ENCODE data around the gene CMTM1.

CMTM1 gene

DNA sequence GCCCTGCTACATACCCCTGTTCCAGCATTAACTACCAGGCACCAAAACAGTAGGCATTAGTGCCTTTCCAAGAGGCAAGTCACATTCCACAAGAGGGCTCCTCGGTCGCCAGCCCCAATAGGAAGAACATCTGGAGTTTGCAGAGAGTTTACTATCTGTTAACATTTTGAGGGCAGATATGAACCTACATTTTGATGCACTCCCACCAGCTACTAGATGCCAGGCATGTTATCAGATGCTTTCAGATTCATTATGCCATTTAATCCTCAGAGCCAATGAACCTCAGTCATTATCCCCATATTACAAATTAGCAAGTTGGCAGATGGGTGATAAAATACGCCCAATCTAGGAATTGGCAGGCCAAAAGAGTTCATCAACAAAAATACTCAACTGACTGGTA is 8.8 kb downstream of the CMTM1 start:
- no peak overlapping the region for H3K9ac ChIP-seq
- H3K36me3 ChIP-seq (ENCODE audit: insufficient read depth) = no peaks in the 10 kb centered on the region
- H3K4me2 ChIP-seq = no peak overlapping the region
- H2AFZ ChIP-seq (ENCODE audit: low read depth) = no peak overlapping the region
- no peak overlapping the region for H3K4me3 ChIP-seq (IDR thresholded peaks at IDR 0.05; ENCODE audit: insufficient read depth, low read depth, low read length)
- H3K4me1 ChIP-seq (ENCODE audit: low read depth, poor library complexity, severe bottlenecking) = no peaks in the 10 kb centered on the region
- no peaks in the 10 kb centered on the region for H3K27me3 ChIP-seq (ENCODE audit: insufficient read depth, low read depth)
- no peaks in the 10 kb centered on the region for H3K79me2 ChIP-seq (ENCODE audit: insufficient read depth, low read depth)
- no peak overlapping the region for H3K27ac ChIP-seq
- no peaks in the 10 kb centered on the region for H4K20me1 ChIP-seq (ENCODE audit: insufficient read depth)
- TF ChIP-seq, protein P1, sequence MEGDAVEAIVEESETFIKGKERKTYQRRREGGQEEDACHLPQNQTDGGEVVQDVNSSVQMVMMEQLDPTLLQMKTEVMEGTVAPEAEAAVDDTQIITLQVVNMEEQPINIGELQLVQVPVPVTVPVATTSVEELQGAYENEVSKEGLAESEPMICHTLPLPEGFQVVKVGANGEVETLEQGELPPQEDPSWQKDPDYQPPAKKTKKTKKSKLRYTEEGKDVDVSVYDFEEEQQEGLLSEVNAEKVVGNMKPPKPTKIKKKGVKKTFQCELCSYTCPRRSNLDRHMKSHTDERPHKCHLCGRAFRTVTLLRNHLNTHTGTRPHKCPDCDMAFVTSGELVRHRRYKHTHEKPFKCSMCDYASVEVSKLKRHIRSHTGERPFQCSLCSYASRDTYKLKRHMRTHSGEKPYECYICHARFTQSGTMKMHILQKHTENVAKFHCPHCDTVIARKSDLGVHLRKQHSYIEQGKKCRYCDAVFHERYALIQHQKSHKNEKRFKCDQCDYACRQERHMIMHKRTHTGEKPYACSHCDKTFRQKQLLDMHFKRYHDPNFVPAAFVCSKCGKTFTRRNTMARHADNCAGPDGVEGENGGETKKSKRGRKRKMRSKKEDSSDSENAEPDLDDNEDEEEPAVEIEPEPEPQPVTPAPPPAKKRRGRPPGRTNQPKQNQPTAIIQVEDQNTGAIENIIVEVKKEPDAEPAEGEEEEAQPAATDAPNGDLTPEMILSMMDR (conservative IDR thresholded peaks at IDR 0.05; ENCODE audit: low read depth, low read length) = no peak

- Histone ChIP-seq H3K36me3 (ENCODE audit: insufficient read depth) (no peaks in the 10 kb centered on the region), H4K20me1 (ENCODE audit: insufficient read depth) (no peaks in the 10 kb centered on the region), H3K27ac (no peak overlapping the region), H3K79me2 (ENCODE audit: insufficient read depth, low read depth) (no peaks in the 10 kb centered on the region), H3K9ac (no peak overlapping the region), H2AFZ (ENCODE audit: low read depth) (no peak overlapping the region), H3K27me3 (ENCODE audit: insufficient read depth, low read depth) (no peaks in the 10 kb centered on the region), H3K4me2 (no peak overlapping the region), H3K4me3 (IDR thresholded peaks at IDR 0.05; ENCODE audit: insufficient read depth, low read depth, low read length) (no peak overlapping the region), H3K4me1 (ENCODE audit: low read depth, poor library complexity, severe bottlenecking) (no peaks in the 10 kb centered on the region)
- TF ChIP-seq, protein P1 (conservative IDR thresholded peaks at IDR 0.05; ENCODE audit: low read depth, low read length) = no peak
Measured at GRCh38 chr16:66576296-66576695, 10.1 kb downstream of the CMTM1 start.

- H3K4me1 ChIP-seq (ENCODE audit: low read depth, poor library complexity, severe bottlenecking) = no peaks in the 10 kb centered on the region
- H3K9ac ChIP-seq = no peak within 1 kb of the TSS
- no peaks in the 10 kb centered on the region for H4K20me1 ChIP-seq (ENCODE audit: insufficient read depth)
- no peaks in the 10 kb centered on the region for H3K79me2 ChIP-seq (ENCODE audit: insufficient read depth, low read depth)
- H3K4me3 ChIP-seq (IDR thresholded peaks at IDR 0.05; ENCODE audit: insufficient read depth, low read depth, low read length) = no peak within 1 kb of the TSS
- H3K27ac ChIP-seq = no peak within 1 kb of the TSS
- H3K36me3 ChIP-seq (ENCODE audit: insufficient read depth) = no peaks in the 10 kb centered on the region
- no peak within 1 kb of the TSS for H2AFZ ChIP-seq (ENCODE audit: low read depth)
- no peak within 1 kb of the TSS for H3K4me2 ChIP-seq
- no peaks in the 10 kb centered on the region for H3K27me3 ChIP-seq (ENCODE audit: insufficient read depth, low read depth)
- TF ChIP-seq, protein P1 (conservative IDR thresholded peaks at IDR 0.05; ENCODE audit: low read depth, low read length) = no peak
Measured at GRCh38 chr16:66578651-66579531, 12.7 kb downstream of the CMTM1 start, which contains the start of gene CMTM2. Gene CMTM2 (plus strand): TSS chr16:66579463. CDS start chr16:66579608, 145 bp downstream.

- Histone ChIP-seq H3K9ac (no peak overlapping the region), H3K27me3 (ENCODE audit: insufficient read depth, low read depth) (no peaks in the 10 kb centered on the region), H4K20me1 (ENCODE audit: insufficient read depth) (no peaks in the 10 kb centered on the region), H3K4me3 (IDR thresholded peaks at IDR 0.05; ENCODE audit: insufficient read depth, low read depth, low read length) (no peak overlapping the region), H3K4me1 (ENCODE audit: low read depth, poor library complexity, severe bottlenecking) (no peaks in the 10 kb centered on the region), H3K36me3 (ENCODE audit: insufficient read depth) (no peaks in the 10 kb centered on the region), H2AFZ (ENCODE audit: low read depth) (no peak overlapping the region), H3K79me2 (ENCODE audit: insufficient read depth, low read depth) (no peaks in the 10 kb centered on the region), H3K4me2 (no peak overlapping the region), H3K27ac (no peak overlapping the region)
- TF ChIP-seq, protein P1 (conservative IDR thresholded peaks at IDR 0.05; ENCODE audit: low read depth, low read length) = no peak
Measured at GRCh38 chr16:66580605-66581209, 14.5 kb downstream of the CMTM1 start.
